Activated T-cell treated with anti-CD3 and anti-CD28 coated beads, Interleukin-2, amount 50 U/mL, for 1 hour (primary cell): ENCODE results near the gene AGMAT.

ENCODE experiments used
- DNase-seq: peaks from one replicate; pipeline ENCODE4 v3.0.0-alpha.2; 2020

AGMAT gene

GRCh38 chr1:15557594-15557993 lies 27.3 kb downstream of the AGMAT start:
- DNase-seq, result no peak

GRCh38 chr1:15557008-15557407 lies 27.8 kb downstream of the AGMAT start:
- DNase-seq, result no peak

GRCh38 chr1:15550573-15550972 lies 34.3 kb downstream of the AGMAT start:
- no peak for DNase-seq

GRCh38 chr1:15546641-15547040 lies 38.2 kb downstream of the AGMAT start:
- DNase-seq, result no peak

GRCh38 chr1:15543589-15544568 lies 41.0 kb downstream of the AGMAT start:
- no peak for DNase-seq

GRCh38 chr1:15543251-15543588 lies 41.6 kb downstream of the AGMAT start:
- no peak for DNase-seq

GRCh38 chr1:15542388-15543250 lies 42.2 kb downstream of the AGMAT start:
- DNase-seq, result no peak

- DNase-seq, result no peak
These were observed 43.5 kb downstream of the AGMAT start for GRCh38 chr1:15541231-15541792.

- DNase-seq, result no peak
These were observed 44.7 kb downstream of the AGMAT start for GRCh38 chr1:15540186-15540585.

GRCh38 chr1:15538771-15539170 lies 46.1 kb downstream of the AGMAT start:
- DNase-seq, result no peak

GRCh38 chr1:15531682-15532081 lies 53.2 kb downstream of the AGMAT start:
- no peak for DNase-seq

- DNase-seq, result no peak
These were observed 53.8 kb downstream of the AGMAT start for GRCh38 chr1:15531003-15531402.

GRCh38 chr1:15526490-15527339 lies 58.1 kb downstream of the AGMAT start, which contains the start of gene DNAJC16:
Gene DNAJC16, plus strand, starts transcription at chr1:15526848. Its CDS starts 2,258 bp downstream, at chr1:15529106.
- DNase-seq, result peak; percentile 92

GRCh38 chr1:15526021-15526489 lies 58.8 kb downstream of the AGMAT start:
- DNase-seq, result no peak

- DNase-seq, result peak; percentile 100
These were observed 59.5 kb downstream of the AGMAT start for GRCh38 chr1:15525050-15526020.

GRCh38 chr1:15524283-15525049 lies 60.4 kb downstream of the AGMAT start:
- DNase-seq, result peak; percentile 97

GRCh38 chr1:15524021-15524282 lies 60.9 kb downstream of the AGMAT start, which contains the start of gene CASP9:
Gene CASP9, minus strand, starts transcription at chr1:15524215. Its CDS starts 15 bp downstream, at chr1:15524200.
- no peak for DNase-seq

GRCh38 chr1:15523104-15524020 lies 61.5 kb downstream of the AGMAT start:
- DNase-seq, result no peak

GRCh38 chr1:15522551-15522950 lies 62.3 kb downstream of the AGMAT start:
- no peak for DNase-seq
